Kidney epithelial cell (primary cell): Measurements from ENCODE around the gene TM4SF18. TPM values are rescaled to one million over a fixed set of nuclear protein-coding genes. Genes with fewer than 3 reads are reported as not detected.
A peak's percentile ranks its signal among the peaks of the same experiment; 100 is the strongest.

Experiments used
- DNase-seq: peaks from one replicate; pipeline ENCODE4 v3.0.0-alpha.2; 2010; ENCODE audit warnings: low read depth
- H3K27me3 ChIP-seq: 2 replicates; pipeline ENCODE4 v1.6.0; 2011; ENCODE audit warnings: low read length; ENCODE audit not compliant: control insufficient read depth, insufficient read depth
- H3K36me3 ChIP-seq: 2 replicates; pipeline ENCODE4 v1.5.1; 2011; ENCODE audit warnings: low read length; ENCODE audit not compliant: control insufficient read depth, insufficient read depth
- H3K4me3 ChIP-seq: 2 replicates; pipeline ENCODE4 v1.5.1; 2011; ENCODE audit warnings: low read depth, mild to moderate bottlenecking, control low read depth, low read length
- CTCF ChIP-seq: IDR thresholded peaks from 2 replicates; pipeline ENCODE4 v1.5.1; 2011; ENCODE audit warnings: mild to moderate bottlenecking, moderate library complexity, low read length, control low read depth, inconsistent platforms; ENCODE audit not compliant: insufficient read depth, poor library complexity, severe bottlenecking
- total RNA-seq: library from RNA; depleted of rRNA; stranded (reverse); fragments of >200 nt; gene quantifications from 2 replicates; pipeline ENCODE4 v1.2.3, GENCODE V29; 2015

TM4SF18 gene
- total RNA-seq, 1 donor from 2014 or later: not detected

- no peaks in the 10 kb centered on the region for H3K27me3 ChIP-seq
- no peak for TF ChIP-seq CTCF
- no peak overlapping the region for H3K4me3 ChIP-seq
- no peaks in the 10 kb centered on the region for H3K36me3 ChIP-seq
- DNase-seq: no peak
Observed at GRCh38 chr3:149307435-149307783, 26.0 kb downstream of the TM4SF18 start.

- TF ChIP-seq CTCF: no peak
- Histone ChIP-seq H3K27me3 (no peaks in the 10 kb centered on the region), H3K4me3 (no peak overlapping the region), H3K36me3 (no peaks in the 10 kb centered on the region)
- no peak for DNase-seq
Observed at GRCh38 chr3:149306751-149307434, 26.5 kb downstream of the TM4SF18 start.

- no peak for TF ChIP-seq CTCF
- DNase-seq: no peak
Observed at GRCh38 chr3:149305376-149305775, 28.1 kb downstream of the TM4SF18 start.

GRCh38 chr3:149299938-149300801 is 33.3 kb downstream of the TM4SF18 start:
- TF ChIP-seq CTCF: no peak
- Histone ChIP-seq H3K27me3 (no peaks in the 10 kb centered on the region), H3K4me3 (no peak overlapping the region), H3K36me3 (no peaks in the 10 kb centered on the region)
- peak; percentile 95 for DNase-seq

More at GRCh38 chr3:149305376-149305775, 28.1 kb downstream of the TM4SF18 start:
- no peak overlapping the region for H3K4me3 ChIP-seq
- H3K36me3 ChIP-seq: no peaks in the 10 kb centered on the region
- H3K27me3 ChIP-seq: no peaks in the 10 kb centered on the region

- no peak for DNase-seq
- Histone ChIP-seq H3K4me3 (no peak overlapping the region), H3K27me3 (no peaks in the 10 kb centered on the region), H3K36me3 (no peaks in the 10 kb centered on the region)
- TF ChIP-seq CTCF: no peak
Observed at GRCh38 chr3:149296972-149297371, 36.5 kb downstream of the TM4SF18 start.
